C4-2B (cell line): ENCODE data around the gene TP73.

ENCODE experiments used
- ZFX ChIP-seq: fragments of 450-650 bp; IDR thresholded peaks from 2 replicates; pipeline ENCODE4 v1.6.1; 2017
- TF ChIP-seq, protein P1 (sequence below): fragments of 450-650 bp; conservative IDR thresholded peaks from 2 replicates; pipeline ENCODE4 v1.5.1; 2017; ENCODE audit warnings: mild to moderate bottlenecking

DNA sequence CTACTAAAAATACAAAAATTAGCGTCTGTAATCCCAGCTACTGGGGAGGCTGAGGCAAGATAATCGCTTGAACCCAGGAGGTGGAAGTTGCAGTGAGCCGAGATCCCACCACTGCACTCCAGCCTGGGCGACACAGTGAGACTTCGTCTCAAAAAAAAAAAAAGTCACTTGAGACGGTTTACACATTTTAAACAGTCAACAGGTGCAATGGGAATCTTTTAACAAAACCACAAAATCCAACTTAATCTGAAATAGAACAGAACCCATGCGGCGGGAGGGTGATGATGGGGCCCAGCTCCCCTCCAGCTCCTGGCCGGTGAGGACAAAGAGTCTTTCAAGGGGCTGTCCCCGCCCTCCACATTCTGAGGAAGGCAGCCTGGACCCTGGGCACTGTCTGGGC, 48.3 kb downstream of the TP73 start:
- TF ChIP-seq, protein P1, sequence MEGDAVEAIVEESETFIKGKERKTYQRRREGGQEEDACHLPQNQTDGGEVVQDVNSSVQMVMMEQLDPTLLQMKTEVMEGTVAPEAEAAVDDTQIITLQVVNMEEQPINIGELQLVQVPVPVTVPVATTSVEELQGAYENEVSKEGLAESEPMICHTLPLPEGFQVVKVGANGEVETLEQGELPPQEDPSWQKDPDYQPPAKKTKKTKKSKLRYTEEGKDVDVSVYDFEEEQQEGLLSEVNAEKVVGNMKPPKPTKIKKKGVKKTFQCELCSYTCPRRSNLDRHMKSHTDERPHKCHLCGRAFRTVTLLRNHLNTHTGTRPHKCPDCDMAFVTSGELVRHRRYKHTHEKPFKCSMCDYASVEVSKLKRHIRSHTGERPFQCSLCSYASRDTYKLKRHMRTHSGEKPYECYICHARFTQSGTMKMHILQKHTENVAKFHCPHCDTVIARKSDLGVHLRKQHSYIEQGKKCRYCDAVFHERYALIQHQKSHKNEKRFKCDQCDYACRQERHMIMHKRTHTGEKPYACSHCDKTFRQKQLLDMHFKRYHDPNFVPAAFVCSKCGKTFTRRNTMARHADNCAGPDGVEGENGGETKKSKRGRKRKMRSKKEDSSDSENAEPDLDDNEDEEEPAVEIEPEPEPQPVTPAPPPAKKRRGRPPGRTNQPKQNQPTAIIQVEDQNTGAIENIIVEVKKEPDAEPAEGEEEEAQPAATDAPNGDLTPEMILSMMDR = no peak
- TF ChIP-seq ZFX = no peak
